ENCODE measurements around the gene HHIPL1.

HHIPL1 gene

GRCh38 chr14:99674776-99675381 lies 29.9 kb downstream of the HHIPL1 start:
- Histone ChIP-seq H3K4me3 (ENCODE audit: low read length in 2 of 2) (no peak overlapping the region), H3K27ac (ENCODE audit: low read depth in 2 of 2, low read length in 2 of 2) (no peak overlapping the region), H3K9me3 (ENCODE audit: control insufficient read depth in 2 of 2, low read length in 2 of 2) (peaks cover 0 to 9% of the 10 kb centered on the region in 2 donors), H3K4me1 (ENCODE audit: control insufficient read depth in 2 of 2, insufficient read depth in 2 of 2, low read length in 2 of 2) (peaks cover 7 to 15% of the 10 kb centered on the region in 2 donors), H3K27me3 (ENCODE audit: control insufficient read depth in 2 of 2, insufficient read depth in 2 of 2, low read length in 2 of 2) (no peaks in the 10 kb centered on the region), H3K36me3 (ENCODE audit: control insufficient read depth in 2 of 2, insufficient read depth in 2 of 2, low read length in 2 of 2) (no peaks in the 10 kb centered on the region), H3K9ac (ENCODE audit: low read depth in 1 of 2, low read length in 2 of 2) (no peak overlapping the region)

GRCh38 chr14:99675382-99675835 lies 30.5 kb downstream of the HHIPL1 start:
- Histone ChIP-seq H3K9ac (ENCODE audit: low read depth in 1 of 2, low read length in 2 of 2) (no peak overlapping the region), H3K4me1 (ENCODE audit: control insufficient read depth in 2 of 2, insufficient read depth in 2 of 2, low read length in 2 of 2) (peaks cover 7 to 15% of the 10 kb centered on the region in 2 donors), H3K27me3 (ENCODE audit: control insufficient read depth in 2 of 2, insufficient read depth in 2 of 2, low read length in 2 of 2) (no peaks in the 10 kb centered on the region), H3K27ac (ENCODE audit: low read depth in 2 of 2, low read length in 2 of 2) (no peak overlapping the region), H3K36me3 (ENCODE audit: control insufficient read depth in 2 of 2, insufficient read depth in 2 of 2, low read length in 2 of 2) (no peaks in the 10 kb centered on the region), H3K4me3 (ENCODE audit: low read length in 2 of 2) (no peak overlapping the region), H3K9me3 (ENCODE audit: control insufficient read depth in 2 of 2, low read length in 2 of 2) (peaks cover 0 to 9% of the 10 kb centered on the region in 2 donors)

GRCh38 chr14:99675951-99676350 lies 31.0 kb downstream of the HHIPL1 start:
- H3K4me1 ChIP-seq (ENCODE audit: control insufficient read depth in 2 of 2, insufficient read depth in 2 of 2, low read length in 2 of 2): peaks cover 7 to 15% of the 10 kb centered on the region in 2 donors
- H3K9ac ChIP-seq (ENCODE audit: low read depth in 1 of 2, low read length in 2 of 2): no peak overlapping the region
- no peaks in the 10 kb centered on the region for H3K36me3 ChIP-seq (ENCODE audit: control insufficient read depth in 2 of 2, insufficient read depth in 2 of 2, low read length in 2 of 2)
- H3K9me3 ChIP-seq (ENCODE audit: control insufficient read depth in 2 of 2, low read length in 2 of 2): peaks cover 0 to 9% of the 10 kb centered on the region in 2 donors
- peaks cover 0 to 1% of the 10 kb centered on the region in 2 donors for H3K27me3 ChIP-seq (ENCODE audit: control insufficient read depth in 2 of 2, insufficient read depth in 2 of 2, low read length in 2 of 2)
- H3K4me3 ChIP-seq (ENCODE audit: low read length in 2 of 2): no peak overlapping the region
- no peak overlapping the region for H3K27ac ChIP-seq (ENCODE audit: low read depth in 2 of 2, low read length in 2 of 2)

DNA sequence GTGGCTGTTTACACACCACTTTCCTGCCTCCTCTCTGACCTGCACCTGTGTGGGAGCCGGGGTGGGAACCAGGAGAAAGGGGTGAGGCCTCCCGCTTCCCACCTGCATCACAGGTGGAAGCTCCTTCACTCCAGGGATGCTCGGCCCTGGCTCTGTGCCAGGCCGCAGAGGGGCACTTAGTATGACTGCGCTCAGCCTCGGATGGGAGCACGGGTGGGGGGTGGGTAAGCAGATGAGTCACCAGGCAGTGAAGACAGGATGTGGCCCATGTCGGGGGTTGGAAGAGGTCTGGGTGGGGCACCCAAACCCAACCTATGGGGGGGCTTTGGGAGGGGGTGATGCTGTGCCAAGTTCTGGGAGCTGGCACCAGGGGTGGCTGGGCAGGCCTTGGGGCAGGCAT lies 31.7 kb downstream of the HHIPL1 start:
- H3K4me3 ChIP-seq (ENCODE audit: low read length in 2 of 2): no peak overlapping the region
- peaks cover 7 to 10% of the 10 kb centered on the region in 2 donors for H3K4me1 ChIP-seq (ENCODE audit: control insufficient read depth in 2 of 2, insufficient read depth in 2 of 2, low read length in 2 of 2)
- no peak overlapping the region for H3K27ac ChIP-seq (ENCODE audit: low read depth in 2 of 2, low read length in 2 of 2)
- no peaks in the 10 kb centered on the region for H3K36me3 ChIP-seq (ENCODE audit: control insufficient read depth in 2 of 2, insufficient read depth in 2 of 2, low read length in 2 of 2)
- H3K9ac ChIP-seq (ENCODE audit: low read depth in 1 of 2, low read length in 2 of 2): no peak overlapping the region
- peaks cover 0 to 9% of the 10 kb centered on the region in 2 donors for H3K9me3 ChIP-seq (ENCODE audit: control insufficient read depth in 2 of 2, low read length in 2 of 2)
- H3K27me3 ChIP-seq (ENCODE audit: control insufficient read depth in 2 of 2, insufficient read depth in 2 of 2, low read length in 2 of 2): peaks cover 0 to 4% of the 10 kb centered on the region in 2 donors

GRCh38 chr14:99677231-99678140 lies 32.6 kb downstream of the HHIPL1 start:
- Histone ChIP-seq H3K27me3 (ENCODE audit: control insufficient read depth in 2 of 2, insufficient read depth in 2 of 2, low read length in 2 of 2) (peaks cover 0 to 4% of the 10 kb centered on the region in 2 donors), H3K27ac (ENCODE audit: low read depth in 2 of 2, low read length in 2 of 2) (no peak overlapping the region), H3K9ac (ENCODE audit: low read depth in 1 of 2, low read length in 2 of 2) (no peak overlapping the region)

GRCh38 chr14:99678198-99678597 lies 33.3 kb downstream of the HHIPL1 start:
- Histone ChIP-seq H3K4me1 (ENCODE audit: control insufficient read depth in 2 of 2, insufficient read depth in 2 of 2, low read length in 2 of 2) (peaks cover 4 to 5% of the 10 kb centered on the region in 2 donors), H3K27ac (ENCODE audit: low read depth in 2 of 2, low read length in 2 of 2) (no peak overlapping the region), H3K4me3 (ENCODE audit: low read length in 2 of 2) (no peak overlapping the region), H3K36me3 (ENCODE audit: control insufficient read depth in 2 of 2, insufficient read depth in 2 of 2, low read length in 2 of 2) (no peaks in the 10 kb centered on the region), H3K9me3 (ENCODE audit: control insufficient read depth in 2 of 2, low read length in 2 of 2) (peaks cover 0 to 9% of the 10 kb centered on the region in 2 donors), H3K9ac (ENCODE audit: low read depth in 1 of 2, low read length in 2 of 2) (no peak overlapping the region), H3K27me3 (ENCODE audit: control insufficient read depth in 2 of 2, insufficient read depth in 2 of 2, low read length in 2 of 2) (peaks cover 0 to 4% of the 10 kb centered on the region in 2 donors)

More at GRCh38 chr14:99677231-99678140, 32.6 kb downstream of the HHIPL1 start:
- H3K36me3 ChIP-seq (ENCODE audit: control insufficient read depth in 2 of 2, insufficient read depth in 2 of 2, low read length in 2 of 2): no peaks in the 10 kb centered on the region
- no peak overlapping the region for H3K4me3 ChIP-seq (ENCODE audit: low read length in 2 of 2)
- peaks cover 2 to 3% of the 10 kb centered on the region in 2 donors for H3K4me1 ChIP-seq (ENCODE audit: control insufficient read depth in 2 of 2, insufficient read depth in 2 of 2, low read length in 2 of 2)
- peaks cover 0 to 9% of the 10 kb centered on the region in 2 donors for H3K9me3 ChIP-seq (ENCODE audit: control insufficient read depth in 2 of 2, low read length in 2 of 2)

DNA sequence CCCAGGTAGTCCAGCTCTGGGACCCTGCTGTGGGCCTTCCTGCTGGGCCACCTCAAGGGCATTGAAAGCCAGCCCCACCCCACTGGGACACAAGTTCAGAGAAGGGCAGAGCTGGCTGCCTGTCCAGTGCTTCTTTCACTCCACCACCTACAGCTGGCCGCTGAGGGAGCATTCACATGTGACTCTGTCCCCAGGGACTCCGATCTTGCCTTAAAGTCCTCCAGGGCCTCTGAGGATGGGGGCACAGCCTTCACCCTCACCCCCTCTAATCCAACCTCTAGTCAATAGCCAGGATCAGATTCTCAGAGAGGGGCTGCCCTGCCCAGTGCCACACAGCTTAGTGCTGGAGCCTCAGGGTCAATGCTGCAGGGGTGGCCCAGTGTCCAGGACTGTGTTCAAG lies 34.2 kb downstream of the HHIPL1 start:
- Histone ChIP-seq H3K4me3 (ENCODE audit: low read length in 2 of 2) (no peak overlapping the region), H3K27ac (ENCODE audit: low read depth in 2 of 2, low read length in 2 of 2) (no peak overlapping the region), H3K9me3 (ENCODE audit: control insufficient read depth in 2 of 2, low read length in 2 of 2) (peaks cover 0 to 9% of the 10 kb centered on the region in 2 donors), H3K36me3 (ENCODE audit: control insufficient read depth in 2 of 2, insufficient read depth in 2 of 2, low read length in 2 of 2) (no peaks in the 10 kb centered on the region), H3K9ac (ENCODE audit: low read depth in 1 of 2, low read length in 2 of 2) (no peak overlapping the region), H3K27me3 (ENCODE audit: control insufficient read depth in 2 of 2, insufficient read depth in 2 of 2, low read length in 2 of 2) (peaks cover 0 to 4% of the 10 kb centered on the region in 2 donors), H3K4me1 (ENCODE audit: control insufficient read depth in 2 of 2, insufficient read depth in 2 of 2, low read length in 2 of 2) (peaks cover 8 to 9% of the 10 kb centered on the region in 2 donors)

- no peak overlapping the region for H3K9ac ChIP-seq (ENCODE audit: low read depth in 1 of 2, low read length in 2 of 2)
- peaks cover under 1 to 4% of the 10 kb centered on the region in 2 donors for H3K27me3 ChIP-seq (ENCODE audit: control insufficient read depth in 2 of 2, insufficient read depth in 2 of 2, low read length in 2 of 2)
- peaks cover 9 to 10% of the 10 kb centered on the region in 2 donors for H3K4me1 ChIP-seq (ENCODE audit: control insufficient read depth in 2 of 2, insufficient read depth in 2 of 2, low read length in 2 of 2)
- no peak overlapping the region for H3K27ac ChIP-seq (ENCODE audit: low read depth in 2 of 2, low read length in 2 of 2)
- peaks cover 0 to 9% of the 10 kb centered on the region in 2 donors for H3K9me3 ChIP-seq (ENCODE audit: control insufficient read depth in 2 of 2, low read length in 2 of 2)
- no peak overlapping the region for H3K4me3 ChIP-seq (ENCODE audit: low read length in 2 of 2)
- no peaks in the 10 kb centered on the region for H3K36me3 ChIP-seq (ENCODE audit: control insufficient read depth in 2 of 2, insufficient read depth in 2 of 2, low read length in 2 of 2)
Measured at GRCh38 chr14:99679543-99679942, 34.6 kb downstream of the HHIPL1 start.

- no peak overlapping the region for H3K27ac ChIP-seq (ENCODE audit: low read depth in 2 of 2, low read length in 2 of 2)
Measured at GRCh38 chr14:99679996-99680395, 35.1 kb downstream of the HHIPL1 start.

More at GRCh38 chr14:99679996-99680395, 35.1 kb downstream of the HHIPL1 start:
- Histone ChIP-seq H3K36me3 (ENCODE audit: control insufficient read depth in 2 of 2, insufficient read depth in 2 of 2, low read length in 2 of 2) (no peaks in the 10 kb centered on the region), H3K4me1 (ENCODE audit: control insufficient read depth in 2 of 2, insufficient read depth in 2 of 2, low read length in 2 of 2) (peaks cover 12% of the 10 kb centered on the region in 2 donors), H3K9ac (ENCODE audit: low read depth in 1 of 2, low read length in 2 of 2) (no peak overlapping the region), H3K27me3 (ENCODE audit: control insufficient read depth in 2 of 2, insufficient read depth in 2 of 2, low read length in 2 of 2) (peaks cover 3 to 6% of the 10 kb centered on the region in 2 donors), H3K9me3 (ENCODE audit: control insufficient read depth in 2 of 2, low read length in 2 of 2) (peaks cover 0 to 9% of the 10 kb centered on the region in 2 donors), H3K4me3 (ENCODE audit: low read length in 2 of 2) (no peak overlapping the region)
